RWPE2 (cell line): ENCODE measurements around the gene NT5M.

ENCODE experiments used
- ATAC-seq: fragments of 200-7000 bp; cut with Tn5 transposase; 3 replicates; pipeline ENCODE4 v1.9.1; 2021; ENCODE audit warnings: low read depth
- DNase-seq: peaks from one replicate; pipeline ENCODE4 v3.0.0-alpha.2; 2020; ENCODE audit warnings: low spot score
- H3K27ac ChIP-seq: fragments of 450-650 bp; 2 replicates; pipeline ENCODE4 v1.5.1; 2017; ENCODE audit warnings: mild to moderate bottlenecking; ENCODE audit not compliant: poor library complexity, severe bottlenecking
- H3K27me3 ChIP-seq: fragments of 250-450 bp; sonication (Bioruptor Pico); 2 replicates; pipeline ENCODE4 v1.5.1; 2021; ENCODE audit warnings: mild to moderate bottlenecking, moderate library complexity; ENCODE audit not compliant: insufficient read depth, poor library complexity, severe bottlenecking
- H3K36me3 ChIP-seq: fragments of 250-450 bp; sonication (Bioruptor Pico); 2 replicates; pipeline ENCODE4 v1.5.1; 2020; ENCODE audit warnings: low read depth, mild to moderate bottlenecking, moderate library complexity
- H3K4me1 ChIP-seq: fragments of 250-450 bp; sonication (Bioruptor Pico); 2 replicates; pipeline ENCODE4 v1.5.1; 2021; ENCODE audit warnings: mild to moderate bottlenecking, moderate library complexity; ENCODE audit not compliant: insufficient read depth, poor library complexity, severe bottlenecking
- H3K4me3 ChIP-seq: fragments of 250-450 bp; sonication (Bioruptor Pico); 2 replicates; pipeline ENCODE4 v1.5.1; 2021; ENCODE audit warnings: mild to moderate bottlenecking, moderate library complexity; ENCODE audit not compliant: severe bottlenecking
- H3K9me3 ChIP-seq: fragments of 250-450 bp; sonication (Bioruptor Pico); 2 replicates; pipeline ENCODE4 v1.5.1; 2021; ENCODE audit warnings: mild to moderate bottlenecking, moderate library complexity; ENCODE audit not compliant: severe bottlenecking
- TF ChIP-seq, protein P1 (sequence below): fragments of 450-650 bp; IDR thresholded peaks from one replicate; pipeline ENCODE4 v1.5.1; 2017; ENCODE audit warnings: mild to moderate bottlenecking, moderate library complexity; ENCODE audit not compliant: poor library complexity, severe bottlenecking

NT5M gene

DNA sequence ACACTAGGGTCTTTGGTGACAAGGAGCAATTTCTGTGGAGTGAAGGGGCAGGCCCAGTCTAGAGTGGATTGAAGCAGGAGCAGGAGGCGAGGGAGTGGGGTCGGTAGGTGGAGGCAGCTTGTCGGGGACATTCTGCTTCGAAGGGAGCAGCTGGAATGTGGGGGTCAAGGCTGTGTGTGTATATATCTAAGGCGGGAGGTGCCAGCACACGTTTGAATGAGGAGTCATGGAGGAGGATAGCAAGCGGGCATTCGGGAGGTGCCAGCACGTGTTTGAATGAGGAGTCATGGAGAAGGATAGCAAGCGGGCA is 17.7 kb downstream of the NT5M start:
- no peak overlapping the region for H3K4me3 ChIP-seq
- no peaks in the 10 kb centered on the region for H3K4me1 ChIP-seq
- H3K27ac ChIP-seq = no peak overlapping the region
- no peaks in the 10 kb centered on the region for H3K36me3 ChIP-seq
- DNase-seq (no peak), ATAC-seq (no peak)
- no peaks in the 10 kb centered on the region for H3K27me3 ChIP-seq
- no peaks in the 10 kb centered on the region for H3K9me3 ChIP-seq
- TF ChIP-seq, protein P1, sequence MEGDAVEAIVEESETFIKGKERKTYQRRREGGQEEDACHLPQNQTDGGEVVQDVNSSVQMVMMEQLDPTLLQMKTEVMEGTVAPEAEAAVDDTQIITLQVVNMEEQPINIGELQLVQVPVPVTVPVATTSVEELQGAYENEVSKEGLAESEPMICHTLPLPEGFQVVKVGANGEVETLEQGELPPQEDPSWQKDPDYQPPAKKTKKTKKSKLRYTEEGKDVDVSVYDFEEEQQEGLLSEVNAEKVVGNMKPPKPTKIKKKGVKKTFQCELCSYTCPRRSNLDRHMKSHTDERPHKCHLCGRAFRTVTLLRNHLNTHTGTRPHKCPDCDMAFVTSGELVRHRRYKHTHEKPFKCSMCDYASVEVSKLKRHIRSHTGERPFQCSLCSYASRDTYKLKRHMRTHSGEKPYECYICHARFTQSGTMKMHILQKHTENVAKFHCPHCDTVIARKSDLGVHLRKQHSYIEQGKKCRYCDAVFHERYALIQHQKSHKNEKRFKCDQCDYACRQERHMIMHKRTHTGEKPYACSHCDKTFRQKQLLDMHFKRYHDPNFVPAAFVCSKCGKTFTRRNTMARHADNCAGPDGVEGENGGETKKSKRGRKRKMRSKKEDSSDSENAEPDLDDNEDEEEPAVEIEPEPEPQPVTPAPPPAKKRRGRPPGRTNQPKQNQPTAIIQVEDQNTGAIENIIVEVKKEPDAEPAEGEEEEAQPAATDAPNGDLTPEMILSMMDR = no peak

GRCh38 chr17:17321356-17322025 is 18.3 kb downstream of the NT5M start:
- no peaks in the 10 kb centered on the region for H3K36me3 ChIP-seq
- TF ChIP-seq, protein P1 = no peak
- DNase-seq (no peak), ATAC-seq (no peak)
- no peak overlapping the region for H3K27ac ChIP-seq
- no peaks in the 10 kb centered on the region for H3K27me3 ChIP-seq
- no peak overlapping the region for H3K4me3 ChIP-seq
- H3K9me3 ChIP-seq = no peaks in the 10 kb centered on the region
- no peaks in the 10 kb centered on the region for H3K4me1 ChIP-seq

DNA sequence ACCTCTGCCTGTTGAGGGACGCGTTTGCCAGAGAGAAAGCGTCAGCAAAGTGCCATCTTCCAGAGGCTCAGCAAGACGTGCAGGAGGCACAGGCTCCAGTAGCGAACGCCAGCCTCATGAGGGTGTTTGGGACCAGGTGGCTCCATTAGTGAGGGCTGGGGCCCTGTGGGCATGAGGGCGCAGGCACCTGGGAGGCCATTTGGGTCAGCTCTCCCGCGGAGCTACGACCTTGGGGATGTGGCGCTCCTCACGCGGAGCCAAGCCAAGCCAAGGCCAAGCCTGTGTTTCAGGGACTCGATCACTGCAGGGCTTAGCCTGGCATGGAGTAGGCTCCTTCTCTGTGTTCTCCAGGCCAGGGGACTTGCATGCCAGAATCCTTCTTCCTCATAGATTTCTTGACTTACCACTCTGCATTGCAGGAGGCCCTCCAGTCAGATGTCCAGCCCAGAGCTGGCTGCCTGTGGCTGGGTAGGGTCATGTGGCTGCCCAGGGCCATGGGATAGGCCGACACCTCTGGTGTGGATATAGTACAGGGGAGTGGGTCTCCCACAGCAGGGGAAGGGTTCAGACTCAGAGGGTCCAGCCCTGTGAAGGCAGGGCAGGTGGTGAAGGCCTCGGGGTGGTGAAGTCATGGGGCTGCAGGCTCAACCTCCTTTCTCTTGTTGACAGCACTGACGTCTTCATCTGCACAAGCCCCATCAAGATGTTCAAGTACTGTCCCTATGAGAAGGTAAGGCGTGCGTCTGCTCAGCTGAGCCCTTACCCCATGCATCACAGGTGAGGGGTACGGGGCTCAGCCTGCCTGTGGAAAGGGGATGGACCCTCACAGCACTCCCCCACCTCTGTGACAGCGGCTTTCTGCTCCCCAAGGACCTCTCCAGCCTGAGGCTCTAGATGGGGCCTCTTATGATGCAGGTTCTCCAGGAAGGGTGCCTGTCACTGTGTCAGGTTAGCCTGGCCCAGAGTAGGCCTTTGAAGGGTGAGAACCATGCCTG is 19.6 kb downstream of the NT5M start:
- H3K9me3 ChIP-seq = no peaks in the 10 kb centered on the region
- DNase-seq = no peak
- TF ChIP-seq, protein P1 = no peak
- no peak for ATAC-seq
- no peaks in the 10 kb centered on the region for H3K36me3 ChIP-seq
- no peaks in the 10 kb centered on the region for H3K4me1 ChIP-seq
- no peak overlapping the region for H3K27ac ChIP-seq
- H3K27me3 ChIP-seq = no peaks in the 10 kb centered on the region
- H3K4me3 ChIP-seq = no peak overlapping the region

- no peak for ATAC-seq
- Histone ChIP-seq H3K9me3 (no peaks in the 10 kb centered on the region), H3K4me1 (no peaks in the 10 kb centered on the region), H3K27me3 (no peaks in the 10 kb centered on the region), H3K4me3 (no peak overlapping the region), H3K36me3 (no peaks in the 10 kb centered on the region), H3K27ac (no peak overlapping the region)
- no peak for DNase-seq
- TF ChIP-seq, protein P1 = no peak
Observed at GRCh38 chr17:17324616-17325015, 21.4 kb downstream of the NT5M start.

DNA sequence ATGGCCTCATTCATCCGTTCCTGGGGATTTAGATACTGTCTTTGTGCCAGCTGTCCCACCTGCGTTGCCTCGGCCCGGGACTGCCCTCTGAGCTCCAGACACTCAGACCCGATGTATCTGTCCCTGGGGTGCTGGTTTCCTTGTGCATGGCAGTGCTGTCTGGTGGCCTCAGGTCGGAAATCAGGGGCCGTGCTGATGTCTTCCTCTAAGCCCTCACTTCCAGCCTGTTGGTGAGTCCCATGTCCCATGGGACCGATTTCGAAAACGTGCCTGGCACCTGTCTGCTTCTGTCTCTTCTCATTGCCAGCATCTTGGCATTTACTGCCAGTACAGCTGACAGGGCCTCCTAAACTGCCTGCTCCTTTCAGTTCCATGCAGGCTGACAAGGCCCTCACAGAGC is 22.1 kb downstream of the NT5M start:
- DNase-seq (no peak), ATAC-seq (no peak)
- TF ChIP-seq, protein P1 = no peak
- no peak overlapping the region for H3K4me3 ChIP-seq
- H3K27me3 ChIP-seq = no peaks in the 10 kb centered on the region
- no peaks in the 10 kb centered on the region for H3K36me3 ChIP-seq
- H3K9me3 ChIP-seq = no peaks in the 10 kb centered on the region
- H3K27ac ChIP-seq = no peak overlapping the region
- H3K4me1 ChIP-seq = no peaks in the 10 kb centered on the region
